Neural progenitor cell (in vitro differentiated cells): Measurements from ENCODE around the gene KIAA0408. TPM values are rescaled to one million over a fixed set of nuclear protein-coding genes. Genes with fewer than 3 reads are reported as not detected.

ENCODE experiments used
- DNase-seq: peaks from one replicate; pipeline ENCODE4 v3.0.0-alpha.2; 2016; ENCODE audit warnings: low spot score
- H2AFZ ChIP-seq: fragments of 200-600 bp; sonication (generic); replicated peaks from 2 replicates; pipeline ENCODE4 v1.6.1; 2016; ENCODE audit warnings: antibody characterized with exemption
- H3F3A ChIP-seq: fragments of 200-600 bp; sonication (generic); 2 replicates; pipeline ENCODE4 v1.6.1; 2016; ENCODE audit warnings: antibody characterized with exemption, low read depth
- H3K27ac ChIP-seq: fragments of 200-600 bp; sonication (generic); 2 replicates; pipeline ENCODE4 v1.5.1; 2016; ENCODE audit warnings: mild to moderate bottlenecking
- H3K27me3 ChIP-seq: fragments of 200-600 bp; sonication (generic); 2 replicates; pipeline ENCODE4 v1.6.1; 2016; ENCODE audit warnings: mild to moderate bottlenecking, moderate library complexity
- H3K36me3 ChIP-seq: fragments of 200-600 bp; sonication (generic); 2 replicates; pipeline ENCODE4 v1.5.1; 2016
- H3K4me1 ChIP-seq: fragments of 200-600 bp; sonication (generic); 2 replicates; pipeline ENCODE4 v1.6.1; 2016; ENCODE audit warnings: mixed run types
- H3K4me2 ChIP-seq: fragments of 200-600 bp; sonication (generic); 2 replicates; pipeline ENCODE4 v1.6.1; 2016
- H3K4me3 ChIP-seq: fragments of 200-600 bp; sonication (generic); 2 replicates; pipeline ENCODE4 v1.5.1; 2016
- H3K79me2 ChIP-seq: fragments of 200-600 bp; sonication (generic); 2 replicates; pipeline ENCODE4 v1.6.1; 2016; ENCODE audit warnings: low read depth
- H3K9ac ChIP-seq: fragments of 200-600 bp; sonication (generic); 2 replicates; pipeline ENCODE4 v1.6.1; 2016
- H3K9me3 ChIP-seq: fragments of 200-600 bp; sonication (generic); 2 replicates; pipeline ENCODE4 v1.5.1; 2016; ENCODE audit warnings: low read depth
- H4K20me1 ChIP-seq: fragments of 200-600 bp; sonication (generic); 2 replicates; pipeline ENCODE4 v1.6.1; 2016; ENCODE audit warnings: low read depth
- H3K27ac Mint-ChIP-seq: 3 replicates; pipeline ENCODE4 v1.8.0; 2021; ENCODE audit warnings: mixed read lengths
- H3K27me3 Mint-ChIP-seq: 2 replicates; pipeline ENCODE4 v1.8.0; 2022; ENCODE audit warnings: low read depth, mild to moderate bottlenecking, inconsistent platforms, moderate library complexity, mixed read lengths; ENCODE audit not compliant: insufficient read depth
- H3K36me3 Mint-ChIP-seq: 3 replicates; pipeline ENCODE4 v1.8.0; 2021; ENCODE audit warnings: mixed read lengths
- H3K4me1 Mint-ChIP-seq: 3 replicates; pipeline ENCODE4 v1.8.0; 2021; ENCODE audit warnings: mixed read lengths
- H3K4me3 Mint-ChIP-seq: 3 replicates; pipeline ENCODE4 v1.8.0; 2021; ENCODE audit warnings: mild to moderate bottlenecking, moderate library complexity, mixed read lengths
- H3K9me3 Mint-ChIP-seq: 3 replicates; pipeline ENCODE4 v1.8.0; 2020; ENCODE audit warnings: mixed read lengths
- CTCF ChIP-seq: fragments of 200-600 bp; sonication (generic); IDR thresholded peaks from 2 replicates; pipeline ENCODE4 v1.5.1; 2017; ENCODE audit warnings: antibody characterized with exemption, mild to moderate bottlenecking
- EZH2 ChIP-seq: fragments of 200-600 bp; sonication (generic); IDR thresholded peaks from 2 replicates; pipeline ENCODE4 v1.6.1; 2017; ENCODE audit warnings: antibody characterized with exemption, mild to moderate bottlenecking, moderate library complexity
- EZH2phosphoT487 ChIP-seq: fragments of 200-600 bp; sonication (generic); IDR thresholded peaks from 2 replicates; pipeline ENCODE4 v1.6.1; 2017; ENCODE audit warnings: antibody characterized with exemption
- total RNA-seq: library from RNA; depleted of rRNA; stranded (reverse); fragments of >200 nt; gene quantifications from 2 replicates; pipeline ENCODE4 v1.2.3, GENCODE V29; 2015; ENCODE audit warnings: low replicate concordance

KIAA0408 gene
- total RNA-seq, 1 donor from 2014 or later = 9.7 TPM

- H4K20me1 ChIP-seq = peaks cover 3% of the 10 kb centered on the region
- H3K4me1 ChIP-seq = peaks cover 4% of the 10 kb centered on the region
- H3K9me3 Mint-ChIP-seq = no peaks in the 10 kb centered on the region
- peaks cover 11% of the 10 kb centered on the region for H3K4me1 Mint-ChIP-seq
- no peaks in the 10 kb centered on the region for H3K27me3 Mint-ChIP-seq
- H3K79me2 ChIP-seq = no peaks in the 10 kb centered on the region
- no peak overlapping the region for H3K4me3 Mint-ChIP-seq
- H3K36me3 ChIP-seq = no peaks in the 10 kb centered on the region
- H3K27me3 ChIP-seq = no peaks in the 10 kb centered on the region
- no peak overlapping the region for H2AFZ ChIP-seq
- no peak overlapping the region for H3K27ac ChIP-seq
- H3K27ac Mint-ChIP-seq = no peak overlapping the region
- peaks cover 11% of the 10 kb centered on the region for H3F3A ChIP-seq
- TF ChIP-seq EZH2phosphoT487 (no peak), CTCF (no peak), EZH2 (no peak)
- no peak overlapping the region for H3K9ac ChIP-seq
- no peak for DNase-seq
- no peak overlapping the region for H3K4me3 ChIP-seq
- H3K4me2 ChIP-seq = no peak overlapping the region
- H3K36me3 Mint-ChIP-seq = no peaks in the 10 kb centered on the region
- no peaks in the 10 kb centered on the region for H3K9me3 ChIP-seq
Observed at GRCh38 chr6:127462376-127462775, 3.2 kb upstream of the KIAA0408 start.

GRCh38 chr6:127460465-127460864 is 1.3 kb upstream of the KIAA0408 start:
- Mint-ChIP-seq H3K9me3 (no peaks in the 10 kb centered on the region), H3K4me1 (peaks cover 11% of the 10 kb centered on the region), H3K36me3 (no peaks in the 10 kb centered on the region), H3K27ac (no peak overlapping the region), H3K4me3 (no peak overlapping the region), H3K27me3 (no peaks in the 10 kb centered on the region)
- peaks cover 11% of the 10 kb centered on the region for H3F3A ChIP-seq
- no peaks in the 10 kb centered on the region for H3K79me2 ChIP-seq
- H3K36me3 ChIP-seq = no peaks in the 10 kb centered on the region
- no peak overlapping the region for H3K4me3 ChIP-seq
- no peak for DNase-seq
- H3K9me3 ChIP-seq = no peaks in the 10 kb centered on the region
- H3K9ac ChIP-seq = no peak overlapping the region
- no peak overlapping the region for H2AFZ ChIP-seq
- H3K4me2 ChIP-seq = no peak overlapping the region
- no peak for TF ChIP-seq CTCF
- TF ChIP-seq EZH2phosphoT487 = no peak
- TF ChIP-seq EZH2 = no peak
- peaks cover 3% of the 10 kb centered on the region for H4K20me1 ChIP-seq
- no peaks in the 10 kb centered on the region for H3K27me3 ChIP-seq
- peaks cover 4% of the 10 kb centered on the region for H3K4me1 ChIP-seq
- no peak overlapping the region for H3K27ac ChIP-seq

- Histone ChIP-seq H3K4me1 (peaks cover 4% of the 10 kb centered on the region), H2AFZ (no peak overlapping the region), H3F3A (peaks cover 11% of the 10 kb centered on the region), H3K4me3 (no peak overlapping the region), H3K9me3 (no peaks in the 10 kb centered on the region), H3K27ac (no peak overlapping the region), H3K36me3 (no peaks in the 10 kb centered on the region), H3K9ac (no peak overlapping the region), H3K79me2 (no peaks in the 10 kb centered on the region), H3K27me3 (no peaks in the 10 kb centered on the region), H4K20me1 (peaks cover 3% of the 10 kb centered on the region), H3K4me2 (peak overlapping the region; percentile 48)
- no peak overlapping the region for H3K27ac Mint-ChIP-seq
- TF ChIP-seq EZH2 (no peak), CTCF (no peak), EZH2phosphoT487 (no peak)
- H3K36me3 Mint-ChIP-seq = no peaks in the 10 kb centered on the region
- peaks cover 11% of the 10 kb centered on the region for H3K4me1 Mint-ChIP-seq
- no peaks in the 10 kb centered on the region for H3K9me3 Mint-ChIP-seq
- H3K27me3 Mint-ChIP-seq = no peaks in the 10 kb centered on the region
- DNase-seq = peak; percentile 2
- H3K4me3 Mint-ChIP-seq = no peak overlapping the region
Observed at GRCh38 chr6:127458817-127459216, 372 bp downstream of the KIAA0408 start.
